Measurements from ENCODE around the gene GPR35.

DNA sequence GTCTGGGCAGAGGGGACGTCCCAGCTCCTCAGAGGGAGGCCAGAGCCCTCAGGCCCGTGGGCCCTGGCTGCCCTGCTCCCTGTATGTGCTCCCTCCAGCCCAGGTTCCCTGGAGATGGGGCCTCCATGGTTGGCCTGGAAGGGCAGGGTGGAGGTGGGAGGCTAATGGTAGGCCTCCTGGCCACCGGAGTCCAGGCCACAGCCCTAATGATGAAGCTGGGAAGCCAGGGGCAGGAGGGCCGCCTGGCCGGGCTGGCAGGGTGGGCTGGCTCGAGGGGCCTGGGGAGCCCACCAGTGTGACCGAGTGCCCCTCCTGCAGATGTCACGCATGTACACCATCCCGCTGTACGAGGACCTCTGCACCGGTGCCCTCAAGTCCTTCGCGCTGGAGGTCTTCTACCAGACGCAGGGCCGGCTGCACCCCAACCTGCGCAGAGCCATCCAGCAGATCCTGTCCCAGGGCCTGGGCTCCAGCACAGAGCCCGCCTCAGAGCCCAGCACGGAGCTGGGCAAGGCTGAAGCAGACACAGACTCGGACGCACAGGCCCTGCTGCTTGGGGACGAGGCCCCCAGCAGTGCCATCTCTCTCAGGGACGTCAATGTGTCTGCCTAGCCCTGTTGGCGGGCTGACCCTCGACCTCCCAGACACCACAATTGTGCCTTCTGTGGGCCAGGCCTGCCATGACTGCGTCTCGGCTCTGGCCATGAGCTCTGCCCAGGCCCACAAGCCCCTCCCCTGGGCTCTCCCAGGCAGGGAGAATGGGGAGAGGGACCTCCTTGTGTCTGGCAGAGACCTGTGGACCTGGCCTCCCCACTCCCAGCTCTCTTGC lies 47.8 kb upstream of the GPR35 start:
- TF ChIP-seq, protein P1, sequence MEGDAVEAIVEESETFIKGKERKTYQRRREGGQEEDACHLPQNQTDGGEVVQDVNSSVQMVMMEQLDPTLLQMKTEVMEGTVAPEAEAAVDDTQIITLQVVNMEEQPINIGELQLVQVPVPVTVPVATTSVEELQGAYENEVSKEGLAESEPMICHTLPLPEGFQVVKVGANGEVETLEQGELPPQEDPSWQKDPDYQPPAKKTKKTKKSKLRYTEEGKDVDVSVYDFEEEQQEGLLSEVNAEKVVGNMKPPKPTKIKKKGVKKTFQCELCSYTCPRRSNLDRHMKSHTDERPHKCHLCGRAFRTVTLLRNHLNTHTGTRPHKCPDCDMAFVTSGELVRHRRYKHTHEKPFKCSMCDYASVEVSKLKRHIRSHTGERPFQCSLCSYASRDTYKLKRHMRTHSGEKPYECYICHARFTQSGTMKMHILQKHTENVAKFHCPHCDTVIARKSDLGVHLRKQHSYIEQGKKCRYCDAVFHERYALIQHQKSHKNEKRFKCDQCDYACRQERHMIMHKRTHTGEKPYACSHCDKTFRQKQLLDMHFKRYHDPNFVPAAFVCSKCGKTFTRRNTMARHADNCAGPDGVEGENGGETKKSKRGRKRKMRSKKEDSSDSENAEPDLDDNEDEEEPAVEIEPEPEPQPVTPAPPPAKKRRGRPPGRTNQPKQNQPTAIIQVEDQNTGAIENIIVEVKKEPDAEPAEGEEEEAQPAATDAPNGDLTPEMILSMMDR (IDR thresholded peaks at IDR 0.05): no peak
- TF ChIP-seq POLR2AphosphoS5 (IDR thresholded peaks at IDR 0.05) (no peak), POLR2A (IDR thresholded peaks at IDR 0.05) (no peak)

Measured in upper lobe of left lung (tissue), 4 donors.